Measurements from ENCODE around the gene UBN2. TPM values are rescaled to one million over a fixed set of nuclear protein-coding genes. Genes with fewer than 3 reads are reported as not detected.
A peak's percentile ranks its signal among the peaks of the same experiment; 100 is the strongest.

The UBN2 gene
- total RNA-seq, 4 donors from 2014 or later = 5.3 to 12.8 (median 9.0) TPM

GRCh38 chr7:139340037-139340807 is 109.2 kb downstream of the UBN2 start:
- peaks cover 6 to 25% (median 6%) of the 10 kb centered on the region in 3 donors for H3K4me1 ChIP-seq
- intact Hi-C loops (cut with DNase I) = no loop called here
- H3K9me3 ChIP-seq = peaks cover 0 to 4% (median 0%) of the 10 kb centered on the region in 3 donors
- peaks cover 0 to 3% (median 0%) of the 10 kb centered on the region in 3 donors for H3K36me3 ChIP-seq
- H3K27me3 ChIP-seq = no peaks in the 10 kb centered on the region
- H3K27ac ChIP-seq = peak overlapping the region; percentile 93 to 100 (median 100)
- H3K4me3 ChIP-seq = peak overlapping the region; percentile 57 to 100 (median 83)
- TF ChIP-seq CTCF (IDR thresholded peaks at IDR 0.05) = peak in 5 of 6 experiments; percentile 56 to 88 (median 74)
- TF ChIP-seq POLR2A (IDR thresholded peaks at IDR 0.05) = peak in 2 of 4 donors; percentile 58 to 64
- WGBS, 2 donors = 0 to 3% methylated on average over 30 to 32 of the region's 66 CpGs
- peak; percentile 97 for DNase-seq

GRCh38 chr7:139340808-139341057 is 109.7 kb downstream of the UBN2 start:
- Histone ChIP-seq H3K27me3 (no peaks in the 10 kb centered on the region), H3K4me3 (peak overlapping the region; percentile 57 to 100 (median 83)), H3K9me3 (peaks cover 0 to 4% (median 0%) of the 10 kb centered on the region in 3 donors), H3K4me1 (peaks cover 6 to 25% (median 6%) of the 10 kb centered on the region in 3 donors), H3K36me3 (peaks cover 0 to 9% (median 0%) of the 10 kb centered on the region in 3 donors), H3K27ac (peak overlapping the region; percentile 93 to 100 (median 100))
- TF ChIP-seq CTCF (IDR thresholded peaks at IDR 0.05) = no peak
- TF ChIP-seq POLR2A (IDR thresholded peaks at IDR 0.05) = no peak
- 0% methylated on average over 9 of the region's 9 CpGs for WGBS, 2 donors
- intact Hi-C loops (cut with DNase I) = no loop called here
- DNase-seq = no peak

- H3K27me3 ChIP-seq = no peaks in the 10 kb centered on the region
- peaks cover 0 to 4% (median 0%) of the 10 kb centered on the region in 3 donors for H3K9me3 ChIP-seq
- H3K36me3 ChIP-seq = peaks cover 0 to 13% (median 0%) of the 10 kb centered on the region in 3 donors
- TF ChIP-seq CTCF (IDR thresholded peaks at IDR 0.05) (peak in 4 of 6 experiments; percentile 36 to 57 (median 50)), POLR2A (IDR thresholded peaks at IDR 0.05) (peak in 1 of 4 donors; percentile 69)
- intact Hi-C loops (cut with DNase I) = no loop called here
- peak; percentile 62 for DNase-seq
- peak within 1 kb of the TSS; percentile 57 to 100 (median 83) for H3K4me3 ChIP-seq
- WGBS, 2 donors = 0% methylated on average over 8 to 12 of the region's 54 CpGs
- peaks cover 6 to 25% (median 6%) of the 10 kb centered on the region in 3 donors for H3K4me1 ChIP-seq
- H3K27ac ChIP-seq = peak within 1 kb of the TSS; percentile 93 to 100 (median 100)
Measured at GRCh38 chr7:139341058-139341775, 110.2 kb downstream of the UBN2 start, which contains the start of gene FMC1. Gene FMC1 (plus strand): TSS chr7:139341337. CDS start chr7:139341385, 48 bp downstream.

- Histone ChIP-seq H3K9me3 (peaks cover 0 to 4% (median 0%) of the 10 kb centered on the region in 3 donors), H3K36me3 (peaks cover 0 to 19% (median 0%) of the 10 kb centered on the region in 3 donors), H3K27ac (peak overlapping the region; percentile 93 to 100 (median 100)), H3K4me1 (peaks cover 6 to 25% (median 6%) of the 10 kb centered on the region in 3 donors), H3K27me3 (no peaks in the 10 kb centered on the region), H3K4me3 (peak overlapping the region; percentile 57 to 100 (median 83))
- peak in 1 of 4 donors; percentile 66 for TF ChIP-seq POLR2A (IDR thresholded peaks at IDR 0.05)
- no peak for TF ChIP-seq CTCF (IDR thresholded peaks at IDR 0.05)
- no peak for DNase-seq
- 0% methylated on average over 7 to 8 of the region's 9 CpGs for WGBS, 2 donors
- intact Hi-C loops (cut with DNase I) = no loop called here
Measured at GRCh38 chr7:139341776-139342226, 110.8 kb downstream of the UBN2 start.

All from esophagus squamous epithelium (tissue), 5 donors.